ENCODE measurements around the gene CORO2A.

- TF ChIP-seq ZBTB33 (IDR thresholded peaks at IDR 0.05; ENCODE audit: borderline replicate concordance, low read depth) = no peak
- TF ChIP-seq CTCF (IDR thresholded peaks at IDR 0.05) = no peak
- no peak for TF ChIP-seq USF1 (IDR thresholded peaks at IDR 0.05; ENCODE audit: borderline replicate concordance, low read depth)
- no peak for TF ChIP-seq ELF1 (IDR thresholded peaks at IDR 0.05)
- TF ChIP-seq RAD21 (IDR thresholded peaks at IDR 0.05; ENCODE audit: low read length) = no peak
- no peak for TF ChIP-seq GABPA (IDR thresholded peaks at IDR 0.05; ENCODE audit: low read depth)
- no peak for TF ChIP-seq NRF1 (IDR thresholded peaks at IDR 0.05; ENCODE audit: low read depth, low read length)
- no peak for TF ChIP-seq TAF1 (IDR thresholded peaks at IDR 0.05; ENCODE audit: borderline replicate concordance, low read depth, low read length)
- no peak for TF ChIP-seq CHD2 (IDR thresholded peaks at IDR 0.05; ENCODE audit: low read length, partially characterized antibody)
- TF ChIP-seq MEF2A (IDR thresholded peaks at IDR 0.05; ENCODE audit: borderline replicate concordance, low read depth) = no peak
Measured at GRCh38 chr9:98099898-98100297, 92.5 kb downstream of the CORO2A start.
